Neural crest cell (in vitro differentiated cells): ENCODE data around the gene SIGLEC6. TPM values are rescaled to one million over a fixed set of nuclear protein-coding genes. Genes with fewer than 3 reads are reported as not detected.

Experiments used
- DNase-seq: peaks from one replicate; pipeline ENCODE4 v3.0.0; 2021; ENCODE audit warnings: low read depth, mixed read lengths, low spot score
- H3K27ac Mint-ChIP-seq: one replicate; pipeline ENCODE4 v1.8.0; 2021; ENCODE audit warnings: mild to moderate bottlenecking, mixed read lengths; ENCODE audit not compliant: unreplicated experiment
- H3K27me3 Mint-ChIP-seq: 2 replicates; pipeline ENCODE4 v1.8.0; 2021; ENCODE audit warnings: low read depth, mild to moderate bottlenecking, mixed read lengths
- H3K36me3 Mint-ChIP-seq: 2 replicates; pipeline ENCODE4 v1.8.0; 2021; ENCODE audit warnings: low read depth, mild to moderate bottlenecking, mixed read lengths
- H3K4me1 Mint-ChIP-seq: 2 replicates; pipeline ENCODE4 v1.8.0; 2021; ENCODE audit warnings: mixed read lengths
- H3K4me3 Mint-ChIP-seq: one replicate; pipeline ENCODE4 v1.8.0; 2021; ENCODE audit warnings: mild to moderate bottlenecking, mixed read lengths
- H3K9me3 Mint-ChIP-seq: 2 replicates; pipeline ENCODE4 v1.8.0; 2021; ENCODE audit warnings: mixed read lengths
- CTCF ChIP-seq: fragments of 200-600 bp; sonication (generic); conservative IDR thresholded peaks from 2 replicates; pipeline ENCODE4 v1.5.0; 2021; ENCODE audit warnings: antibody characterized with exemption, mild to moderate bottlenecking
- total RNA-seq: library from RNA; stranded (reverse); gene quantifications from 2 replicates; pipeline ENCODE4 v1.2.1, GENCODE V29; 2021

SIGLEC6 gene
- total RNA-seq, 1 donor from 2014 or later: not detected

GRCh38 chr19:51508059-51508733 is 23.3 kb downstream of the SIGLEC6 start:
- H3K36me3 Mint-ChIP-seq: no peaks in the 10 kb centered on the region
- TF ChIP-seq CTCF: no peak
- H3K4me1 Mint-ChIP-seq: no peaks in the 10 kb centered on the region
- DNase-seq: no peak
- peaks cover 71% of the 10 kb centered on the region for H3K27me3 Mint-ChIP-seq
- H3K27ac Mint-ChIP-seq: no peak overlapping the region
- H3K4me3 Mint-ChIP-seq: no peak overlapping the region
- H3K9me3 Mint-ChIP-seq: no peaks in the 10 kb centered on the region

- Mint-ChIP-seq H3K4me1 (no peaks in the 10 kb centered on the region), H3K27me3 (peaks cover 70% of the 10 kb centered on the region), H3K36me3 (no peaks in the 10 kb centered on the region), H3K4me3 (no peak overlapping the region), H3K9me3 (no peaks in the 10 kb centered on the region), H3K27ac (no peak overlapping the region)
- TF ChIP-seq CTCF: no peak
- no peak for DNase-seq
Measured at GRCh38 chr19:51507640-51508058, 23.8 kb downstream of the SIGLEC6 start.

GRCh38 chr19:51507192-51507591 is 24.3 kb downstream of the SIGLEC6 start:
- no peaks in the 10 kb centered on the region for H3K9me3 Mint-ChIP-seq

GRCh38 chr19:51505904-51506303 is 25.6 kb downstream of the SIGLEC6 start:
- no peak for DNase-seq
- peaks cover 58% of the 10 kb centered on the region for H3K27me3 Mint-ChIP-seq
- H3K4me3 Mint-ChIP-seq: no peak overlapping the region
- H3K9me3 Mint-ChIP-seq: no peaks in the 10 kb centered on the region
- no peak overlapping the region for H3K27ac Mint-ChIP-seq
- no peaks in the 10 kb centered on the region for H3K36me3 Mint-ChIP-seq
- no peak for TF ChIP-seq CTCF
- H3K4me1 Mint-ChIP-seq: no peaks in the 10 kb centered on the region

More at GRCh38 chr19:51507192-51507591, 24.3 kb downstream of the SIGLEC6 start:
- no peak overlapping the region for H3K27ac Mint-ChIP-seq
- peaks cover 68% of the 10 kb centered on the region for H3K27me3 Mint-ChIP-seq
- H3K4me3 Mint-ChIP-seq: no peak overlapping the region
- DNase-seq: no peak
- no peaks in the 10 kb centered on the region for H3K4me1 Mint-ChIP-seq
- H3K36me3 Mint-ChIP-seq: no peaks in the 10 kb centered on the region
- no peak for TF ChIP-seq CTCF

- TF ChIP-seq CTCF: no peak
- Mint-ChIP-seq H3K27ac (no peak overlapping the region), H3K4me3 (no peak overlapping the region), H3K9me3 (no peaks in the 10 kb centered on the region), H3K36me3 (no peaks in the 10 kb centered on the region), H3K27me3 (peaks cover 49% of the 10 kb centered on the region), H3K4me1 (no peaks in the 10 kb centered on the region)
- no peak for DNase-seq
Measured at GRCh38 chr19:51503896-51504295, 27.6 kb downstream of the SIGLEC6 start.
